Measurements from ENCODE around the gene KIAA2012.

DNA sequence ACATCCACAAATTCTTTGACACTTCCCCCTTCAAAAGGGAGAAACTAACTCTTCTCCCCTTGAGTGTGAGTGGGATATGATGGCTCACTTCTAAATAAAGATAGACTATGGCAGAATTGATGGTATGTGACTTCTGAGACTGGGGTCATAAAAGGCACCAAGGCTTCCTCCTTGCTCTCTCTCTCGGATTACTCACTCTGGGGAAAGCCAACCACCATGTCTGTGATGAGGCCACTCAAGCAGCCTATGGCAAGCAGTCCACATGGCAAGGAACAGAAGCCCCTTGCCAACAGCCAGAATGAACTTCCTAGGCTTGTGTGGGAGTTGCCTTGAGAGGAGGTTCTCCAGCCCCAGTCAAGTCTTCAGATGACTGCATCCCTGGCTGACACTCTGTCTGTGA, 43.6 kb downstream of the KIAA2012 start:
- TF ChIP-seq POLR2AphosphoS5 (IDR thresholded peaks at IDR 0.05; ENCODE audit: low read depth, low read length): no peak
- TF ChIP-seq POLR2A (IDR thresholded peaks at IDR 0.05; ENCODE audit: low read depth, low read length): no peak
- no peak for TF ChIP-seq SPI1 (IDR thresholded peaks at IDR 0.05; ENCODE audit: low read depth, low read length)

Measured in GM12891 (cell line).